RPMI7951 (cell line): ENCODE data around the gene CAPN5. TPM values are rescaled to one million over a fixed set of nuclear protein-coding genes. Genes with fewer than 3 reads are reported as not detected.

Source experiments
- DNase-seq: peaks from one replicate; pipeline ENCODE4 v3.0.0-alpha.2; 2012; ENCODE audit warnings: low read depth
- total RNA-seq: library from RNA; depleted of rRNA; stranded (reverse); fragments of >200 nt; shearing (Covaris generic); gene quantifications from 2 replicates; pipeline ENCODE4 v1.2.3, GENCODE V29; 2014

The CAPN5 gene
- total RNA-seq, 1 experiment from 2014 or later: 12.4 TPM

- DNase-seq: no peak
These were observed 84.1 kb downstream of the CAPN5 start for GRCh38 chr11:77150836-77151235.

DNA sequence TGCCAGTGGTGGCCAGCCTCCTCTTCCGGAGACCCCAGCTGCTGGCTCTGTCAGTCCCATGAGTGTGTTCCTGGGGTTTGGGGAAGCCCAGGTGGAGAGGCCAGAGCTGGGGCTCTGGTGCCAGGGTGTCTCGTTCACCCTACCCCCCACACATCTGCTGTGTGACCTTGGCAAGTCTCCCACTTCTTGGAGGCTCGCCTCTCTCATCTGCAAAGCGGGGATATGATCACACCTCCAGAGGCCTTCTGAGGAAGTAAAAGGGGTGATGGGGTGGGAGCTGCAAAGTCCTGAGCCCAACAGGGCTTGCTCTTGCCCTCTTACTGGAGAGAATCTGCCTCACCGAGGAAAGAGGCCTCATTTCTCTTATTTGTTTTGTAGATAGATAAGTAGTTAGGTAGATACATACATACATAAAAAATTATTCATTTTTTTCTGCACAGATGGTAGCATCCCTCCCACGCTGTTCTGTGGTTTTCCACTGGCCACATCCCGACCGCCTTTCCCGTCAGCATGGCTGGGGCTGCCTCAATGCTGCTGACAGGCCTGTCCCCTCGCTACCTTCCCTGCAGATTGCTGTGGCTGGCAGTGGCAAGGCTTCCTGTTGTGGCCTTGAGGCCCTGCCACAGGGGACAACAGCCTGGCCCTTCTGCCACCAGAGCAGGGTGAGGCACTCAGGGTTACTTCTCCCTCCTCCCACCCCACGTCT, 85.2 kb downstream of the CAPN5 start:
- DNase-seq: peak; percentile 52

DNA sequence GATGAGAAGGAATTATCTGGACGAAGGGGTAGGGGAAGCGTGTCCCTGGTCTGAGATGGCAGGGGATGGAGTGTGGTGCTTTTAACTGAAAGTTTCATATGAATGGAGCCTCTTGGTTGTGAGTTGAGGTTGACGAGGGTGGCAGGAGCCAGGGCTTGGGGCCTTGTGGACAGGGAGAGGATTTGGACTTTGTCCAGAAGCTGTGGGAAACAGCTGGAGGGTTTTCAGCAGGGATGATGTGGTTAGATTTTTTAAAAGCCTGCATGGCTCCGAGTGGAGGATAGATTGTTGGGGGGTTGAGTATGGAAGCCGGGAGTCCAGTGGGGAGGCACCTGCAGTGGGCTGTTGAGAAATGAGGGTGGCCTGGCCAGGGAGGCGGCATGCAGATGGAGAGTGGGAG, 86.1 kb downstream of the CAPN5 start:
- peak; percentile 51 for DNase-seq

- no peak for DNase-seq
These were observed 86.8 kb downstream of the CAPN5 start for GRCh38 chr11:77153276-77154185.

- no peak for DNase-seq
These were observed 87.8 kb downstream of the CAPN5 start for GRCh38 chr11:77154381-77155081.

DNA sequence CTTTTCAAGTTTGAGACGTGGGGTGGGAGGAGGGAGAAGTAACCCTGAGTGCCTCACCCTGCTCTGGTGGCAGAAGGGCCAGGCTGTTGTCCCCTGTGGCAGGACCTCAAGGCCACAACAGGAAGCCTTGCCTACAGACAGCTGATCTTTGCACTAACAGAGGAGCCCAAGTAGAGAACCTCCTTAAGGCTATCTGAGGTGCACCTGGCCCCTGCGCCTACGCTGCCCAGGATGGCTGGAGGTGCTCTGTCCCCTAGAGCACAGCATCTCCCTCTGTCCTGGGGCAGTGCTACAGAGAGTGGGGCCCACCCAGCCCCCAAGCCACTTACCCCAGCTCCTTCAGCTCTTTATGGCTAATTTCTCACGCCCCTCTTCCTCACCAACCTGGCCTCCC, 88.3 kb downstream of the CAPN5 start:
- no peak for DNase-seq

GRCh38 chr11:77155556-77156130, 88.9 kb downstream of the CAPN5 start:
- DNase-seq: no peak

- DNase-seq: no peak
These were observed 89.8 kb downstream of the CAPN5 start for GRCh38 chr11:77156396-77157195.

- DNase-seq: no peak
These were observed 91.4 kb downstream of the CAPN5 start for GRCh38 chr11:77158041-77158695.

DNA sequence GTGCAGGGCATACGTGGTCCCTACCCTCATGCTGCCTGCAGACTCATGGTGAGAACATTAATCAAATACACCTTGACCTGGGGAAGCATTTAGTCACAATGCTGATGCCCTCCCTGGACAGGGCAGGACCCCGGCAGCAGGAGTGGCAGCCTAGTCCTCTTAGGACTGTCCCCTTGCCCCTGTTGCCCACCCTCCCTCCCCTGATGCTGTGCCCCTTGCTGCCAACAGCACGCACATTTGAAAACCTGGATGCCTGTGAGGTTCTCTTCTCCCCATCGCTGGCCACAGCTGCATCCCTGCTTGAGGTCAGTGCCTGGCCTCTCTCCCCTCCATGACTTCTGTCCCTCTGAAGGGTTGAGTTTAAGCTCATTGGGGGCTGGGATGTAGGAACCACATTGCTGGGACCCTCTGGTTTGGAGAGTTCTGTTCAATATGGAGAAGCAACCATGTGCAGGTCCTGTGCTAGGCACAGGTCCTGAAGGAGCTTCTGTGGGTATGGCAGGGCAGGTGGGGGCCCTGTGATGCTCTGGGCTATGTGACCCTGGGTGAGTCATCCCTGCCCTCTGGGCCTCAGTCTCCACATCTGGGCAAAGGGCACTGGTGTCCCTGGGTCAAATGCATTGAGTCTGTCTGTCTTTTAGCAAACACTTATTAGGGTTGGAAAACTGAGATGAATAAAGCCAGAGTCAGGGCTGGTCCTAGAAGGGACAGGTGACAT, 92.6 kb downstream of the CAPN5 start:
- no peak for DNase-seq

- no peak for DNase-seq
These were observed 93.2 kb downstream of the CAPN5 start for GRCh38 chr11:77159937-77160495.

- DNase-seq: no peak
These were observed 96.5 kb downstream of the CAPN5 start for GRCh38 chr11:77163271-77163670.

DNA sequence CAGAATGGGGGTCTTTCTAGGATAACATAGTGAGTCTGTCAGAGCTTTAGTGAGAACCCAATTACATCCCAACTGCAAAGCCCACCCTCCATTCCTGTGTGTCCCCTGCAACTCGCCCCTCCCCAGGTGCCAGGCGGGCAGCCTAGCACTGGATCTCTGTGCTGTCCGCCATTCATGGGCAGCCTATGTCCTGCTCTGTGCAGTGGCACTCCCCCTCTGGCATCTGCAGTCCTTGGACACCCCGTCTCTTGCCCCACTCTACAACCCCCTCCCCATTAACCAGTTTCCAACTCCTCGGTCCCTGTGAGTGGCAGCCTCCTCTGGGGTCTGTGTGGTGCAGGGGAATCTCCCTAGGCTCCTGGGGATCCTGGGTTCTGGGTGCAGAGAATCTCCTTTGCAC, 98.3 kb downstream of the CAPN5 start:
- DNase-seq: no peak

GRCh38 chr11:77166021-77166420, 99.2 kb downstream of the CAPN5 start:
- no peak for DNase-seq

GRCh38 chr11:77167111-77167626, 100.4 kb downstream of the CAPN5 start:
- DNase-seq: no peak

- no peak for DNase-seq
These were observed 101.0 kb downstream of the CAPN5 start for GRCh38 chr11:77167791-77168190.

GRCh38 chr11:77170107-77170506, 103.3 kb downstream of the CAPN5 start:
- no peak for DNase-seq

DNA sequence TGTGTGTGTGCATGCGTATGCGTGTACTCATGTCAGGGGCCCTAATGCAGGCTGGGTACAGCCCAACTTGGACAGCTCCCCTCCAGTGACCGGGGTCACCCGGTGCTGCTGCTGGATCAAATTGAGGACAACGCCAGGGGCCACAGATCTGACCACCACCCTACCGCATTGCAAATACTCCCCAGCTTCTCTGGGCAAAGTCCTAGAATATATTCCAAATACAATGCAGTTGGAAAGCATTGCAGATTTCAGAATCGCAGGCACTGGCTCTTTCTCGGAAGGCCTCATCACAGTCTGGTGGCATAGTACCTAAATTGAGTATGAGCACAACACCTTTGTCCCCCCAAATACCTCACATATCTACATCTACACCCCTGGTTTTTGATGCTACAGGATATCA, 104.5 kb downstream of the CAPN5 start:
- DNase-seq: no peak

DNA sequence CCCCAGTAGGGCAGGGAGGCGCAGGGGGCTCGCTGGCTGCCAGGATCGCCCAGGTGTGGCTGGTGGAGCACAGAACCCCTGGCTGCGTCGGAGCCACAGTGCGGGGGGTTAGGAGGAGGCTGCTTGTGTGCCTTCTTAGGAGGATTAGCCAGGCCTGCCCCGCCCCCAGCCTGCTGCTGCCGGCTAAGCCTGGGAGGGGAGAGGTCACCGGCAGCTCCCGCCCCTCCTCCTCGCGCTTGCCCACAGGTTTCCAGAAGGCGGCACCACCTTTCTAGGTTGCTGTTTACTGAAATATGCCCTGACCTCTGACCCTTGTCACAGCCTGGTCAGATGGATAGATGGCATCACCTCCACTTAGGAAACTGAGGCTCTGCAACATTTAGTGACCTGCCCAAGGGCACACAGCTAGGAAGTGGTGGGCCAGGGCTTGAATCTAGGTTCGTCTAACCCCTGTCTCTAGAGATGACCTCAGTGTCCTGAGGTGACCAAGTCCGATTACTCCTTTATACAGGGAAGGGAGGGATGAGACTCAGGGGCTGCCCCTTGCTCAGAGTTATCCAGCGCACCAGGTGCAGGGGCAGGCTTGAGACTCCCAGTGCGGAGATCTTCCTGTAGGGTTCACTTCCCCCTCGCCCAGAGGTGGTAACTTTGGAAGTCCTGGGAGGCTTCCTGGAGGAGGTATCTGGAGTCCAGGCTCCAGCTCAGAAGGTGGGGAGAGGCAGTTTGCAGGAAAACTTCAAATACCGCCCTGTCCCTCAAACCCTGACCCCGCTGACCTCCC, 105.3 kb downstream of the CAPN5 start:
- DNase-seq: no peak
